Small intestine (tissue), 7 donors: ENCODE data around the gene SLC8B1. TPM values are rescaled to one million over a fixed set of nuclear protein-coding genes. Genes with fewer than 3 reads are reported as not detected.

ENCODE experiments used
- DNase-seq, 2 donors: peaks; one replicate each; pipeline versions ENCODE4 v3.0.0 to v3.0.0-alpha.2; 2013
- FAIRE-seq: peaks from 2 replicates; lab custom pipeline; 2012; peaks lifted over from hg19 to GRCh38; lab: Jason Lieb, UNC
- H3K27ac ChIP-seq, 3 donors: one replicate each; pipeline ENCODE4 v1.5.1; 2013; ENCODE audit warnings: low read length in 2 of 3, mild to moderate bottlenecking in 2 of 3, control low read depth in 1 of 3, inconsistent platforms in 1 of 3, low read depth in 1 of 3, moderate library complexity in 1 of 3
- H3K27me3 ChIP-seq, 3 donors: one replicate each; pipeline ENCODE4 v1.6.1; 2013; ENCODE audit warnings: low read length in 3 of 3, inconsistent platforms in 1 of 3; ENCODE audit not compliant: control insufficient read depth in 3 of 3, insufficient read depth in 3 of 3
- H3K36me3 ChIP-seq, 3 donors: one replicate each; pipeline ENCODE4 v1.6.1; 2013; ENCODE audit warnings: low read length in 3 of 3, inconsistent platforms in 1 of 3, low read depth in 1 of 3, mild to moderate bottlenecking in 1 of 3, moderate library complexity in 1 of 3; ENCODE audit not compliant: control insufficient read depth in 3 of 3, insufficient read depth in 2 of 3
- H3K4me1 ChIP-seq, 3 donors: one replicate each; pipeline ENCODE4 v1.6.1; 2013; ENCODE audit warnings: low read length in 2 of 3, inconsistent platforms in 1 of 3, low read depth in 1 of 3, mild to moderate bottlenecking in 1 of 3, moderate library complexity in 1 of 3; ENCODE audit not compliant: control insufficient read depth in 3 of 3, insufficient read depth in 2 of 3
- H3K4me3 ChIP-seq, 3 donors: one replicate each; pipeline ENCODE4 v1.5.1; 2013; ENCODE audit warnings: low read length in 3 of 3, control low read depth in 1 of 3, inconsistent platforms in 1 of 3, low read depth in 1 of 3, mild to moderate bottlenecking in 1 of 3, moderate library complexity in 1 of 3
- H3K9me3 ChIP-seq, 2 donors: one replicate each; pipeline ENCODE4 v1.6.1; 2013; ENCODE audit warnings: low read depth in 1 of 2, low read length in 1 of 2; ENCODE audit not compliant: control insufficient read depth in 2 of 2, insufficient read depth in 1 of 2
- WGBS, 3 donors: extraction: QIAGEN DNeasy Blood & Tissue Kit; methylation state at CpG; one replicate each; pipeline ENCODE4 v1.1.7; 2013; 5-methylcytosine and 5-hydroxymethylcytosine counted together
- polyA plus RNA-seq, 4 donors: library from polyadenylated mRNA; stranded (reverse) in 3 of 4; unstranded in 1 of 4; fragments of 200-250 nt in 3 of 4; fragments of 120-200 nt in 1 of 4; gene quantifications; one replicate each; pipeline versions ENCODE4 v1.2.1 to v1.2.3, GENCODE V29; 2013
- donor health status: healthy with polysubstance abuse.
- donor health status: control.
- donor health status: control.
- donor health status: Bipolar disorder and iron deficiency.
- donor health status: healthy.

SLC8B1 gene
- polyA plus RNA-seq, 4 donors: 19.5 to 39.6 (median 31.3) TPM

GRCh38 chr12:113332688-113333417 is 2.1 kb downstream of the SLC8B1 start:
- FAIRE-seq (no peak), DNase-seq (no peak)
- Histone ChIP-seq H3K4me1 (peaks cover 0 to 6% (median 4%) of the 10 kb centered on the region in 3 donors), H3K27ac (no peak overlapping the region), H3K9me3 (no peaks in the 10 kb centered on the region), H3K4me3 (no peak overlapping the region), H3K27me3 (no peaks in the 10 kb centered on the region), H3K36me3 (peaks cover 0 to 40% (median 6%) of the 10 kb centered on the region in 3 donors)
- 80 to 93% (median 92%) methylated on average over 17 of the region's 17 CpGs for WGBS, 3 donors

- FAIRE-seq (no peak), DNase-seq (no peak)
- H3K9me3 ChIP-seq: no peaks in the 10 kb centered on the region
- WGBS, 3 donors: 83 to 97% (median 90%) methylated on average over 2 of the region's 2 CpGs
- no peaks in the 10 kb centered on the region for H3K27me3 ChIP-seq
- peaks cover 5 to 47% (median 6%) of the 10 kb centered on the region in 3 donors for H3K36me3 ChIP-seq
- peaks cover 0 to 5% (median 4%) of the 10 kb centered on the region in 3 donors for H3K4me1 ChIP-seq
- H3K27ac ChIP-seq: no peak overlapping the region
- H3K4me3 ChIP-seq: no peak overlapping the region
Observed at GRCh38 chr12:113330505-113330904, 4.4 kb downstream of the SLC8B1 start.

GRCh38 chr12:113329791-113330417 is 5.0 kb downstream of the SLC8B1 start:
- FAIRE-seq (no peak), DNase-seq (no peak)
- H3K27ac ChIP-seq: no peak overlapping the region
- no peaks in the 10 kb centered on the region for H3K9me3 ChIP-seq
- H3K27me3 ChIP-seq: no peaks in the 10 kb centered on the region
- WGBS, 3 donors: 80 to 100% (median 95%) methylated on average over 1 of the region's 1 CpG
- H3K4me3 ChIP-seq: no peak overlapping the region
- peaks cover 5 to 47% (median 6%) of the 10 kb centered on the region in 3 donors for H3K36me3 ChIP-seq
- peaks cover 0 to 4% (median 0%) of the 10 kb centered on the region in 3 donors for H3K4me1 ChIP-seq

GRCh38 chr12:113329022-113329790 is 5.7 kb downstream of the SLC8B1 start:
- no peak for DNase-seq

GRCh38 chr12:113328368-113328889 is 6.5 kb downstream of the SLC8B1 start:
- 83 to 87% (median 84%) methylated on average over 5 of the region's 5 CpGs for WGBS, 3 donors
- no peaks in the 10 kb centered on the region for H3K9me3 ChIP-seq
- H3K4me3 ChIP-seq: no peak overlapping the region
- H3K36me3 ChIP-seq: peaks cover 5 to 50% (median 6%) of the 10 kb centered on the region in 3 donors
- peaks cover 0 to 3% (median 0%) of the 10 kb centered on the region in 3 donors for H3K4me1 ChIP-seq
- FAIRE-seq: no peak
- H3K27me3 ChIP-seq: no peaks in the 10 kb centered on the region
- no peak overlapping the region for H3K27ac ChIP-seq
- no peak for DNase-seq

More at GRCh38 chr12:113329022-113329790, 5.7 kb downstream of the SLC8B1 start:
- FAIRE-seq: no peak
- Histone ChIP-seq H3K9me3 (no peaks in the 10 kb centered on the region), H3K27me3 (no peaks in the 10 kb centered on the region), H3K27ac (no peak overlapping the region), H3K36me3 (peaks cover 5 to 47% (median 6%) of the 10 kb centered on the region in 3 donors), H3K4me3 (no peak overlapping the region), H3K4me1 (peaks cover 0 to 4% (median 0%) of the 10 kb centered on the region in 3 donors)
- WGBS, 3 donors: 84 to 93% (median 92%) methylated on average over 7 to 9 of the region's 9 CpGs

GRCh38 chr12:113326775-113327395 is 8.0 kb downstream of the SLC8B1 start:
- no peaks in the 10 kb centered on the region for H3K9me3 ChIP-seq
- no peaks in the 10 kb centered on the region for H3K27me3 ChIP-seq
- H3K27ac ChIP-seq: peak overlapping the region in 1 of 3 donors; percentile 14
- no peak overlapping the region for H3K4me3 ChIP-seq
- H3K4me1 ChIP-seq: no peaks in the 10 kb centered on the region
- no peak for FAIRE-seq
- WGBS, 3 donors: 71 to 97% (median 87%) methylated on average over 4 of the region's 4 CpGs
- DNase-seq: no peak
- peaks cover 2 to 43% (median 5%) of the 10 kb centered on the region in 3 donors for H3K36me3 ChIP-seq

GRCh38 chr12:113325916-113326315 is 9.0 kb downstream of the SLC8B1 start:
- no peaks in the 10 kb centered on the region for H3K27me3 ChIP-seq
- FAIRE-seq (no peak), DNase-seq (no peak)
- H3K4me1 ChIP-seq: no peaks in the 10 kb centered on the region
- WGBS, 3 donors: 57 to 90% (median 72%) methylated on average over 3 of the region's 3 CpGs
- H3K4me3 ChIP-seq: no peak overlapping the region
- H3K27ac ChIP-seq: no peak overlapping the region
- H3K36me3 ChIP-seq: peaks cover 5 to 45% (median 5%) of the 10 kb centered on the region in 3 donors
- no peaks in the 10 kb centered on the region for H3K9me3 ChIP-seq
